HL-60 (cell line): ENCODE measurements around the gene FRMD8.

Experiments used
- GABPA ChIP-seq: IDR thresholded peaks from 2 replicates; pipeline ENCODE4 v1.6.1; 2012; ENCODE audit warnings: low read depth
- POLR2AphosphoS5 ChIP-seq: IDR thresholded peaks from 2 replicates; pipeline ENCODE4 v1.6.1; 2012; ENCODE audit warnings: low read depth

- no peak for TF ChIP-seq GABPA
- TF ChIP-seq POLR2AphosphoS5: no peak
Measured at GRCh38 chr11:65373839-65374580, 12.4 kb upstream of the FRMD8 start.
